GM12872 (cell line): Measurements from ENCODE around the gene ZFR2.
A peak's percentile ranks its signal among the peaks of the same experiment; 100 is the strongest.

ENCODE experiments used
- TF ChIP-seq, protein P1 (sequence below): IDR thresholded peaks from 3 replicates; pipeline ENCODE4 v1.5.1; 2011; ENCODE audit warnings: low read depth, mild to moderate bottlenecking, low read length, moderate library complexity; ENCODE audit not compliant: insufficient read depth

Gene ZFR2

DNA sequence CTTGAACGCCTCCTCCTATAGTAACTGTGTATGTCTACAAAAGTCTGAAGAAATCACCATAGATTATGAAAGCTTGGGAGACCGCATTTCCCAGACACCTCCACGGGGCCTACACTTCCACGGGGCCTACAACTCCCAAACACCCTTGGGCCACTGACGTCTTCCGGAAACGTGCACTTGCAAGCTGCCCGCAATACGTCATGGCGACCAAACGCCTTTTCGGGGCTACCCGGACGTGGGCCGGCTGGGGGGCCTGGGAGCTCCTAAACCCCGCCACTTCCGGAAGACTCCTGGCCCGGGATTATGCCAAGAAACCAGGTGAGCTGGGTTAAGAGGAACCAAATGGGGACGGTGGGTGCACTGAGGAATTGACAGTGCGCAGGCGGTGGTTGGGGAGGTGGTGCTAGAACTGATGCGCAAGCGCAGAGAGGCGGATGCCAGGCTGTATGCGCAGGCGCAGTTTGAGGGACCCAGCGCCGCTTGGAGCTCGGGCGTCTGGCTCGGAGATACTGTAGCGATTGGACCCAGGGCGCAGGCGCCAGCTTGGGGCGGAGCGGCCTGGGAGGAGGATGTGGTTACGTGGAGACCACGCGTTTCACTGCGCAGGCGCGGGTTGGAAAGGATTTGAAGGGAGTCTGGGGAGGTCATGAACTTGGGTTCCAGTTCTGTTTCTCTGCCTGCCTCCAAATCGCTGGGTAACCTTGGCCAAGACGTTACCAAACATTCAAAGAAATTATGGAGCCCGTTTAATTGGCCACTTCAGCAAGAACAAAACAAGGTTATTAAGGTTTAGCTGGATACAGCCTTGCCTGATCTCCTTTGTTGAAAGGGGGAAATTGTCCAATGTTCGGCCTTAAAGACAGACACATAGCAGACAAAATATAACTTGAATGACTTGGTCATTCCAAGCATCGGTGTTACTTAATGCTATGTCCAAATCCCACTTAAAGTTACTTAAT is 106.1 kb downstream of the ZFR2 start, which contains the start of gene MRPL54:
MRPL54 (plus strand) TSS at position 182 of the 959 bp plus-strand sequence; CDS start at position 201, 19 bp downstream.
- TF ChIP-seq, protein P1, sequence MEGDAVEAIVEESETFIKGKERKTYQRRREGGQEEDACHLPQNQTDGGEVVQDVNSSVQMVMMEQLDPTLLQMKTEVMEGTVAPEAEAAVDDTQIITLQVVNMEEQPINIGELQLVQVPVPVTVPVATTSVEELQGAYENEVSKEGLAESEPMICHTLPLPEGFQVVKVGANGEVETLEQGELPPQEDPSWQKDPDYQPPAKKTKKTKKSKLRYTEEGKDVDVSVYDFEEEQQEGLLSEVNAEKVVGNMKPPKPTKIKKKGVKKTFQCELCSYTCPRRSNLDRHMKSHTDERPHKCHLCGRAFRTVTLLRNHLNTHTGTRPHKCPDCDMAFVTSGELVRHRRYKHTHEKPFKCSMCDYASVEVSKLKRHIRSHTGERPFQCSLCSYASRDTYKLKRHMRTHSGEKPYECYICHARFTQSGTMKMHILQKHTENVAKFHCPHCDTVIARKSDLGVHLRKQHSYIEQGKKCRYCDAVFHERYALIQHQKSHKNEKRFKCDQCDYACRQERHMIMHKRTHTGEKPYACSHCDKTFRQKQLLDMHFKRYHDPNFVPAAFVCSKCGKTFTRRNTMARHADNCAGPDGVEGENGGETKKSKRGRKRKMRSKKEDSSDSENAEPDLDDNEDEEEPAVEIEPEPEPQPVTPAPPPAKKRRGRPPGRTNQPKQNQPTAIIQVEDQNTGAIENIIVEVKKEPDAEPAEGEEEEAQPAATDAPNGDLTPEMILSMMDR = no peak

DNA sequence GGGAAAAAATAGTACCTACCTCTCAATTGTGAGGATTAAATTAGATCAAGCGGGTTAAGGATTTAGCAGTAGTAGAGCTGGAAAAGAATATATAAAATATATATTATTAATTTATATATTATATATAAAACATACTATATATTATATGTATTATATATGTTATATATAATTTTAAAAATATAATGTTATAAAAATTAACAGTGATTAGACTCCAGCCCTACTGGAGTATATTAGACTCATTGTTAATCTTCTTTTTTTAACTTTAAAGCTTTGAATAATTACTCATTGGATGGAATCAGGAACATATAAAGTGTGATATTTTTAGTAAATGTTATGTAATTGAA is 106.7 kb downstream of the ZFR2 start:
- TF ChIP-seq, protein P1 = no peak

DNA sequence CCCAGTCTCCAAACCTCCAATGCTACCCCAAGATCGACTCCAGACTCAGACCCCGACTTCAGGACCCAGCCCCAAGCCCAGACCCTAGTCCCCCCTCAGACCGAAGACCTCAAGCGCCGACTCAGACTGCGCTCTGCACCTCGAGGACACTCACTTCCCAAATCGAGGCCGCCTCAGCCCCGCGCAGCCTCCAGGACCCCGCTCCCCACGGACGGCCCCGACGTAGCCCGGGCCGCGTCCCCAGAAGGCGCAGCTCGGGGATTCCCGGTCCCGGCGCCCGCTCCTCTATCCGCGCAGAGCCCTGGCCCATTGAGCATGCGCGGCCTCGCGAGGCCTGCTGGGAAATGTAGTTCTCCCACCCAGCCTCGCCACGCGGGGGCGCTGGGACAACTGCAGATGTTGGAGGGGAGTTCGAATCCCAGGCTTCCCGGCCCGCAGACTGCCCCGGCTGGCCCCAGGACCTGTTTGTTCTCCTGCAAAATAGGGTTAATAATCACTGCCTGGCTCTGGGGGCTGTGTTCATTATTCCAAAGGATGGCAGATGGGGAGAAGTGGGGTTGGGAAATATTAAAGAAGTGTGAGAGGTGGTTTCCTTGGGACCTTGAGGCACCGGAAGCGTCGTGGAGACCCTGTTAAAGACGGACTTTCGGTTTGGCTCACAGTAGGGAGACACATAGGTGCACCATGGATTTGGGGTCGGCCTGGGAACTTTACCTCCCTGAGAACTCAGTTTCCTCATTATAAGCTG is 107.3 kb downstream of the ZFR2 start, which contains the start of gene APBA3:
APBA3 (minus strand) TSS at position 311 of the 748 bp plus-strand sequence. CDS start 1,428 bp downstream, outside the sequence.
- TF ChIP-seq, protein P1 = peak; percentile 71

DNA sequence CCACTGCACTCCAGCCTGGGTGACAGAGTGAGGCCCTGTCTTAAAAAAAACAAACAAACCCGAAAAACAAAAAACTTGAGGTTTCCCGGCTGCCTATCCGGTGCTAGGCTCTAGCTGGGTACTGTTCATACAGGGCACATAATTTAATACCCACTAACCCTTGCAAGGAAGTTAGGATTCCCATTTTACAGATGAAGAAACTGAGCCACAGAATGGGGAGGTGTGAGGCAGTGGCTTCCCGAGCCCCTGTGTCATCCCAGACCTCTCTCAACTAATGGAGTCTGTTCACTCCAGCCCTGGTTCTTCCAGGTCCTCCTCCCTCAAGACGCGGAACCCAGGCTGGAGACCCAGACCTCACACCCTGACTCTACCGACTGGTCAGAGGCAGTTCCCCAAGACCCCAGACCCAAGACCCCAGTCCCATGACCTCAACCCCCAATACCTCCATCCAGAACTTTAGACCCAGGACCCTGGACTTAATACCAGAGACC is 107.9 kb downstream of the ZFR2 start:
- TF ChIP-seq, protein P1 = no peak

DNA sequence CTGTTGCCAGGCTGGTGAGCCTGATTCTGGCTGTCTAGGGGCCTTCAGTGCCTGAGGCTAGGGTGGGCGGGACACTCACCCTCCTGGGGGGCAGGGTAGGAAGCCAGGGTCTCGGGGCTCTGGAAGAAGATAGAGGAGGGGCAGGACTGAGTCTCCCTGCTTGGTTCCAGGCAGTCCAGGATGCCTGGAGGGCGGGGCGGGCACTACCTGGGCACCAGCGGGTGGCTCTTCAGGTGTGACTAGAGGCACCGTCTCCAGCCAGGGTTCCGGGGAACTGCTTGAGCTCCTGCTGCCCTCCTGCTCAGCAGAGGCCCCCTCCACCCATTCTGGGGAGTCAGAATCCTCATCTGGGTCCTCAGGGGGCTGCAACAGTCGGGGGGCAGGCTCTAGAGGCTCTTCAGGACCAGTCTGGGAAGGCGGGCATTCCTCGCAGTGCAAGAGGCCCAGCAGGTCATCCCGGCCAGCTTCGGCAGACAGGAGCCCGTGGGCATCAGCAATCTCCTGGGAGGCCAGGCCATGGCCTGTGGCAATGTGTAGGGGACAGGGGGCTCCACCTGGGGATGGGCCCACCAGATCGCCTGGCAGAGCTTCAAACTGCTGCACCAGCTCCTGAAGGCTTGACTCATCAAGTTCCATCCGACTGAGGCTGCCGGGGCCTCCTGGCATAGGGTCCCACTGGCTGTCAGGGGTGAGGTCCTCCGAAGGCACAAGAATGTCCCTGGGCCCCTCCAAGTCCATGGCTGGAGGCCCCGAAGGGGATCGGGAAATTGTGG is 109.2 kb downstream of the ZFR2 start:
- TF ChIP-seq, protein P1 = no peak
